GM12878 (cell line): ENCODE results near the gene RAB3IL1. TPM values are rescaled to one million over a fixed set of nuclear protein-coding genes. Genes with fewer than 3 reads are reported as not detected.

Source experiments
- ATAC-seq: fragments of 200-7000 bp; cut with Tn5 transposase; 3 replicates; pipeline ENCODE4 v1.9.1; 2020; ENCODE audit warnings: mild to moderate bottlenecking, moderate library complexity
- BruUV-seq: library from RNA; stranded (reverse); fragments of 400-500 nt; replicated peaks from 2 replicates; lab custom pipeline; 2021; lab: Mats Ljungman, UMichigan
- CTCF ChIA-PET: fragments of 300-600 bp; sonication (Branson Sonifier 250); formaldehyde crosslinking; extraction: SDS; loops from one replicate; lab custom pipeline; 2021; ENCODE audit warnings: inconsistent platforms; lab: Yijun Ruan, JAX
- POLR2A ChIA-PET: fragments of 350-600 bp; formaldehyde crosslinking; extraction: SDS; loops from one replicate; lab custom pipeline; 2021; ENCODE audit warnings: inconsistent platforms; lab: Charles Lee
- RAD21 ChIA-PET: fragments of 300-600 bp; sonication (Branson Sonifier 250); formaldehyde crosslinking; loops from one replicate; lab custom pipeline; 2023; ENCODE audit warnings: antibody characterized with exemption; ENCODE audit not compliant: unreplicated experiment; lab: Charles Lee
- SMC1A ChIA-PET: fragments of 300-600 bp; sonication (Branson Sonifier 250); formaldehyde crosslinking; loops from one replicate; lab custom pipeline; 2023; ENCODE audit not compliant: unreplicated experiment, uncharacterized antibody; lab: Charles Lee
- DNase-seq: peaks from one replicate; pipeline ENCODE4 v3.0.0-alpha.2; 2011; ENCODE audit warnings: low read depth, low spot score
- FAIRE-seq: peaks from 3 replicates; lab custom pipeline; 2011; peaks lifted over from hg19 to GRCh38; lab: Jason Lieb, UNC
- H2AFZ ChIP-seq: 2 replicates; pipeline ENCODE4 v1.6.0; 2011; ENCODE audit warnings: low read depth, low read length, control low read depth; ENCODE audit not compliant: control insufficient read depth
- H3K27ac ChIP-seq: 2 replicates; pipeline ENCODE4 v1.5.1; 2011; ENCODE audit warnings: control low read depth; ENCODE audit not compliant: control insufficient read depth, insufficient read depth
- H3K27me3 ChIP-seq, 2 experiments: replicated peaks in 1 of 2; 2 replicates each; pipeline versions ENCODE4 v1.6.0 to v1.6.1; 2011; ENCODE audit warnings: low read length in 1 of 2; ENCODE audit not compliant: control insufficient read depth in 2 of 2, insufficient read depth in 2 of 2
- H3K36me3 ChIP-seq, 2 experiments: 2 replicates each; pipeline ENCODE4 v1.5.1; 2011; ENCODE audit warnings: low read length in 1 of 2; ENCODE audit not compliant: control insufficient read depth in 2 of 2, insufficient read depth in 2 of 2
- H3K4me1 ChIP-seq: 2 replicates; pipeline ENCODE4 v1.6.1; 2011; ENCODE audit warnings: mild to moderate bottlenecking, low read length, moderate library complexity, mixed read lengths; ENCODE audit not compliant: control insufficient read depth, insufficient read depth
- H3K4me2 ChIP-seq: 2 replicates; pipeline ENCODE4 v1.6.0; 2011; ENCODE audit warnings: control low read depth; ENCODE audit not compliant: control insufficient read depth, insufficient read depth
- H3K4me3 ChIP-seq: fragments of 200-600 bp; sonication (generic); 2 replicates; pipeline ENCODE4 v1.5.1; 2016
- H3K79me2 ChIP-seq: 2 replicates; pipeline ENCODE4 v1.6.0; 2011; ENCODE audit warnings: low read length; ENCODE audit not compliant: control insufficient read depth, insufficient read depth
- H3K9ac ChIP-seq: 2 replicates; pipeline ENCODE4 v1.8.0; 2011; ENCODE audit warnings: low read length, control low read depth, mixed read lengths; ENCODE audit not compliant: control insufficient read depth, insufficient read depth
- H3K9me3 ChIP-seq: replicated peaks from 3 replicates; pipeline ENCODE4 v1.5.1; 2011; ENCODE audit warnings: mild to moderate bottlenecking, low read length; ENCODE audit not compliant: control insufficient read depth, insufficient read depth
- H4K20me1 ChIP-seq: 2 replicates; pipeline ENCODE4 v1.6.0; 2011; ENCODE audit not compliant: control insufficient read depth, insufficient read depth
- ASH2L ChIP-seq: fragments of 300-600, 200-600 bp; sonication (generic); IDR thresholded peaks from 2 replicates; pipeline ENCODE4 v1.6.1; 2017; ENCODE audit warnings: low read depth, mild to moderate bottlenecking, borderline replicate concordance
- CUX1 ChIP-seq: IDR thresholded peaks from 2 replicates; pipeline ENCODE4 v1.6.1; 2012; ENCODE audit warnings: improper control_type of control experiment, low read depth, low read length; ENCODE audit not compliant: insufficient replicate concordance
- E4F1 ChIP-seq: fragments of 450-650 bp; IDR thresholded peaks from 2 replicates; pipeline ENCODE4 v1.6.1; 2018; ENCODE audit warnings: borderline replicate concordance, mild to moderate bottlenecking; ENCODE audit not compliant: partially characterized antibody
- ESRRA ChIP-seq: IDR thresholded peaks from 2 replicates; pipeline ENCODE4 v1.6.1; 2012; ENCODE audit warnings: mild to moderate bottlenecking, low read length, improper control_type of control experiment
- HDAC2 ChIP-seq: fragments of 200-600 bp; sonication (generic); IDR thresholded peaks from 2 replicates; pipeline ENCODE4 v1.6.1; 2017
- IRF4 ChIP-seq: IDR thresholded peaks from 2 replicates; pipeline ENCODE4 v1.6.1; 2011; ENCODE audit warnings: low read depth, low read length
- JUND ChIP-seq: IDR thresholded peaks from 2 replicates; pipeline ENCODE4 v1.6.1; 2012; ENCODE audit warnings: low read depth, mild to moderate bottlenecking, low read length, improper control_type of control experiment, moderate library complexity
- PAX8 ChIP-seq: fragments of 450-650 bp; IDR thresholded peaks from 2 replicates; pipeline ENCODE4 v1.6.1; 2017; ENCODE audit warnings: mild to moderate bottlenecking, moderate library complexity
- RUNX3 ChIP-seq: IDR thresholded peaks from 2 replicates; pipeline ENCODE4 v1.6.1; 2012; ENCODE audit warnings: low read length, inconsistent platforms
- SIN3A ChIP-seq: IDR thresholded peaks from 2 replicates; pipeline ENCODE4 v1.6.1; 2012; ENCODE audit warnings: low read depth, low read length, improper control_type of control experiment
- SMARCA5 ChIP-seq: fragments of 450-650 bp; IDR thresholded peaks from 2 replicates; pipeline ENCODE4 v1.6.1; 2017; ENCODE audit warnings: mild to moderate bottlenecking
- SUPT20H ChIP-seq: IDR thresholded peaks from 2 replicates; pipeline ENCODE4 v1.6.1; 2011; ENCODE audit warnings: low read depth, mild to moderate bottlenecking, low read length, moderate library complexity, borderline replicate concordance; ENCODE audit not compliant: control insufficient read depth
- ZBTB33 ChIP-seq: fragments of 450-650 bp; IDR thresholded peaks from 2 replicates; pipeline ENCODE4 v1.6.1; 2017; ENCODE audit warnings: mild to moderate bottlenecking
- ZNF274 ChIP-seq: IDR thresholded peaks from one replicate; pipeline ENCODE4 v1.8.0; 2011; ENCODE audit not compliant: insufficient read length, insufficient read depth
- WGBS: methylation state at CpG from one replicate; pipeline ENCODE4 v1.1.6; 2016; ENCODE audit warnings: low lambda C conversion rate; ENCODE audit not compliant: insufficient replicate concordance, insufficient coverage; ENCODE audit errors: missing lambda C conversion rate; 5-methylcytosine and 5-hydroxymethylcytosine counted together
- in situ Hi-C: fragments of 300-500 bp; cut with MboI; formaldehyde crosslinking; loops from 9 replicates; pipeline ENCODE4 v1.14.3; 2018; ENCODE audit warnings: mixed read lengths
- intact Hi-C: fragments of 100-400 bp; cut with micrococcal nuclease; formaldehyde crosslinking; loops from one replicate; pipeline ENCODE4 v1.14.2; 2022; ENCODE audit not compliant: unreplicated experiment
- polyA plus RNA-seq, 11 experiments: library from polyadenylated mRNA; depleted of rRNA in 4 of 11; unstranded in 6 of 11; stranded (reverse) in 5 of 11; fragments of >200 nt; fragmentation: Nextera tagmentation in 4 of 11; fragmentation: Illumina TruSeq in 1 of 11; extraction: Ambion mirVana in 4 of 11; extraction: Trizol in 1 of 11; gene quantifications; 1 replicate in 1 of 11; 2 replicates in 10 of 11; pipeline versions ENCODE4 v1.2.1 to v1.2.3, GENCODE V29; 2011 to 2016; ENCODE audit warnings: inconsistent platforms in 2 of 11, missing spikeins in 2 of 11, low read depth in 1 of 11
- total RNA-seq, 4 experiments: library from RNA; depleted of rRNA in 3 of 4; stranded (reverse); fragments of >200 nt in 3 of 4; fragmentation: Illumina TruSeq in 1 of 4; extraction: Trizol in 1 of 4; gene quantifications; 2 replicates each; pipeline versions ENCODE4 v1.2.1 to v1.2.3, GENCODE V29; 2013 to 2021

The RAB3IL1 gene
- total and polyA plus RNA-seq, 10 of the 15 experiments (the other 5 are each of a cell fraction or from before 2014, with no cell fraction given), result 0.04 TPM; not detected in 9

- TF ChIP-seq E4F1 (no peak), ZBTB33 (no peak), IRF4 (no peak), JUND (no peak), SUPT20H (no peak), CUX1 (no peak), ESRRA (no peak), RUNX3 (no peak), SIN3A (no peak), HDAC2 (no peak), SMARCA5 (no peak), ASH2L (no peak), PAX8 (no peak), ZNF274 (no peak)
- Histone ChIP-seq H3K27ac (no peak overlapping the region), H3K4me3 (no peak overlapping the region), H3K79me2 (no peaks in the 10 kb centered on the region), H3K9me3 (no peaks in the 10 kb centered on the region), H3K4me2 (no peak overlapping the region), H3K36me3 (no peaks in the 10 kb centered on the region), H3K9ac (no peak overlapping the region), H3K4me1 (no peaks in the 10 kb centered on the region), H3K27me3 (peaks cover 0 to 1% of the 10 kb centered on the region in 2 experiments; a peak in 1 of 4 replicates), H2AFZ (no peak overlapping the region), H4K20me1 (no peaks in the 10 kb centered on the region)
- CTCF ChIA-PET, result interaction anchor here (0.6 to 11.4 kb wide), 40 partner anchors 10 to 233 kb away, joined by 3 to 321 read pairs (median 5); partner anchors contain the start of genes BEST1, FEN1, INCENP and TMEM258
- 49% methylated on average over 9 of the region's 9 CpGs for WGBS
- RAD21 ChIA-PET, result interaction anchor here (0.7 to 9.3 kb wide), 14 partner anchors 18 to 214 kb away, joined by 3 to 175 read pairs (median 4); no protein-coding TSS in a partner anchor
- ATAC-seq (no peak), FAIRE-seq (no peak), DNase-seq (no peak)
- no TSS peak for BruUV-seq
- POLR2A ChIA-PET, result interaction anchor here (0.8 to 1.3 kb wide), 3 partner anchors 166 to 210 kb away, joined by 3 to 5 read pairs (median 3); no protein-coding TSS in a partner anchor
- SMC1A ChIA-PET, result interaction anchor here (0.9 to 11.0 kb wide), 14 partner anchors 28 to 215 kb away, joined by 3 to 168 read pairs (median 6); no protein-coding TSS in a partner anchor
- in situ Hi-C loops (loop anchor here (5.0 kb wide), 3 partner anchors 101 to 209 kb away; no protein-coding TSS in a partner anchor), intact Hi-C loops (no loop called here)
Observed at GRCh38 chr11:61898247-61898582, 19.2 kb downstream of the RAB3IL1 start.
